Prostate gland (tissue), 2 donors: Measurements from ENCODE around the gene MLC1. TPM values are rescaled to one million over a fixed set of nuclear protein-coding genes. Genes with fewer than 3 reads are reported as not detected.

Experiments
- DNase-seq: peaks from one replicate; pipeline ENCODE4 v3.0.0-alpha.2; 2019; ENCODE audit warnings: low spot score
- H3K27ac ChIP-seq, 2 donors: fragments of 200-600 bp; sonication (generic); 2 replicates each; pipeline ENCODE4 v1.5.1; 2017 to 2019
- H3K27me3 ChIP-seq: fragments of 200-600 bp; sonication (generic); replicated peaks from 2 replicates; pipeline ENCODE4 v1.5.1; 2019; ENCODE audit not compliant: insufficient read depth
- H3K36me3 ChIP-seq, 2 donors: fragments of 200-600 bp; sonication (generic); 1 replicate in 1 of 2; 2 replicates in 1 of 2; pipeline versions ENCODE4 v1.5.1 to v1.8.1; 2017 to 2019
- H3K4me1 ChIP-seq: fragments of 200-600 bp; sonication (generic); replicated peaks from 2 replicates; pipeline ENCODE4 v1.5.1; 2019
- H3K4me3 ChIP-seq, 2 donors: fragments of 200-600 bp; sonication (generic); 2 replicates each; pipeline ENCODE4 v1.5.1; 2017 to 2019
- H3K9me3 ChIP-seq: fragments of 200-600 bp; sonication (generic); 2 replicates; pipeline ENCODE4 v1.5.1; 2017
- CTCF ChIP-seq, 4 experiments: fragments of 200-600 bp in 2 of 4; fragments of 450-650 bp in 2 of 4; sonication (generic) in 2 of 4; IDR thresholded peaks; 1 replicate in 3 of 4; 2 replicates in 1 of 4; pipeline ENCODE4 v1.5.1; 2016 to 2019; ENCODE audit warnings: antibody characterized with exemption in 4 of 4, mild to moderate bottlenecking in 2 of 4, moderate library complexity in 2 of 4
- POLR2A ChIP-seq: fragments of 450-650 bp; IDR thresholded peaks from one replicate; pipeline ENCODE4 v1.6.1; 2016; ENCODE audit warnings: antibody characterized with exemption, mild to moderate bottlenecking
- POLR2AphosphoS5 ChIP-seq: sonication (generic); formaldehyde crosslinking; IDR thresholded peaks from one replicate; pipeline ENCODE4 v1.6.1; 2017; ENCODE audit warnings: antibody characterized with exemption
- WGBS: methylation state at CpG from one replicate; pipeline ENCODE4 v1.1.5; 2018; 5-methylcytosine and 5-hydroxymethylcytosine counted together
- intact Hi-C: fragments of 100-400 bp; cut with DNase I; formaldehyde crosslinking; loops from one replicate; pipeline ENCODE4 v1.14.2; 2022
- total RNA-seq, 2 donors: library from RNA; depleted of rRNA; stranded (reverse); fragments of >200 nt; gene quantifications; one replicate each; pipeline ENCODE4 v1.1.0, GENCODE V29; 2016

MLC1 gene
- total RNA-seq, 2 donors from 2014 or later = 0.68 to 1.1 TPM

GRCh38 chr22:50014053-50014501 is 71.1 kb downstream of the MLC1 start:
- no peak overlapping the region for H3K27ac ChIP-seq
- intact Hi-C loops = no loop called here
- H3K4me3 ChIP-seq = no peak overlapping the region
- WGBS = 65% methylated on average over 16 of the region's 16 CpGs
- no peaks in the 10 kb centered on the region for H3K9me3 ChIP-seq
- H3K27me3 ChIP-seq = peaks cover 19% of the 10 kb centered on the region
- H3K4me1 ChIP-seq = peaks cover 6% of the 10 kb centered on the region
- TF ChIP-seq POLR2A (no peak), CTCF (IDR thresholded peaks at IDR 0.05) (no peak), POLR2AphosphoS5 (no peak)
- DNase-seq = no peak
- no peaks in the 10 kb centered on the region for H3K36me3 ChIP-seq

- WGBS = 71% methylated on average over 28 of the region's 29 CpGs
- DNase-seq = no peak
- no peaks in the 10 kb centered on the region for H3K9me3 ChIP-seq
- TF ChIP-seq CTCF (IDR thresholded peaks at IDR 0.05) (no peak), POLR2AphosphoS5 (no peak), POLR2A (no peak)
- H3K27ac ChIP-seq = no peak within 1 kb of the TSS
- peaks cover 13% of the 10 kb centered on the region for H3K4me1 ChIP-seq
- peaks cover 19% of the 10 kb centered on the region for H3K27me3 ChIP-seq
- intact Hi-C loops = no loop called here
- H3K4me3 ChIP-seq = no peak within 1 kb of the TSS
- H3K36me3 ChIP-seq = no peaks in the 10 kb centered on the region
Measured at GRCh38 chr22:50012211-50013181, 72.7 kb downstream of the MLC1 start, which contains the start of gene IL17REL. TSS of gene IL17REL (minus strand) at chr22:50012765. CDS start at chr22:50012646, 119 bp downstream.

- Histone ChIP-seq H3K27me3 (peaks cover 19% of the 10 kb centered on the region), H3K4me1 (peaks cover 16% of the 10 kb centered on the region), H3K36me3 (no peaks in the 10 kb centered on the region), H3K27ac (no peak overlapping the region), H3K4me3 (no peak overlapping the region), H3K9me3 (no peaks in the 10 kb centered on the region)
- DNase-seq = no peak
- 63% methylated on average over 18 of the region's 18 CpGs for WGBS
- TF ChIP-seq POLR2AphosphoS5 = no peak
- no peak for TF ChIP-seq POLR2A
- no peak for TF ChIP-seq CTCF (IDR thresholded peaks at IDR 0.05)
- intact Hi-C loops = no loop called here
Measured at GRCh38 chr22:50011447-50012210, 73.6 kb downstream of the MLC1 start.

- H3K27ac ChIP-seq = no peak overlapping the region
- no peak for DNase-seq
- H3K36me3 ChIP-seq = no peaks in the 10 kb centered on the region
- peaks cover 18% of the 10 kb centered on the region for H3K4me1 ChIP-seq
- H3K27me3 ChIP-seq = peaks cover 19% of the 10 kb centered on the region
- TF ChIP-seq POLR2A (no peak), POLR2AphosphoS5 (no peak)
- no peak overlapping the region for H3K4me3 ChIP-seq
- no peaks in the 10 kb centered on the region for H3K9me3 ChIP-seq
- intact Hi-C loops = no loop called here
- 9% methylated on average over 36 of the region's 61 CpGs for WGBS
Measured at GRCh38 chr22:50010676-50011446, 74.4 kb downstream of the MLC1 start.
